ENCODE data around the gene ENTPD5. TPM values are rescaled to one million over a fixed set of nuclear protein-coding genes. Genes with fewer than 3 reads are reported as not detected.

The ENTPD5 gene
- 5.6 TPM for total RNA-seq
- long read RNA-seq, partial matches to known transcripts = 0 of 5 reads
- long read RNA-seq, other reads (novel, unspliced or antisense) = 5 of 5 reads

- DNase-seq (peak; percentile 92), ATAC-seq (ENCODE audit: poor library complexity) (peak; percentile 99)
- intact Hi-C loops (cut with DNase I) = no loop called here
Observed at GRCh38 chr14:74018586-74019407, at the start of gene ENTPD5, which contains the start of gene BBOF1. TSS of gene ENTPD5 (minus strand) at chr14:74019288. CDS start at chr14:73988102, 31,186 bp downstream. TSS of gene BBOF1 (plus strand) at chr14:74019349. CDS start at chr14:74019479, 130 bp downstream.

- DNase-seq (no peak), ATAC-seq (ENCODE audit: poor library complexity) (no peak)
- intact Hi-C loops (cut with DNase I) = no loop called here
Observed at GRCh38 chr14:74065746-74066575, 46.9 kb upstream of the ENTPD5 start.

GRCh38 chr14:74064883-74065282 lies 45.8 kb upstream of the ENTPD5 start:
- ATAC-seq (ENCODE audit: poor library complexity) (no peak), DNase-seq (no peak)
- intact Hi-C loops (cut with DNase I) = no loop called here

GRCh38 chr14:74064426-74064825 lies 45.3 kb upstream of the ENTPD5 start:
- DNase-seq (no peak), ATAC-seq (ENCODE audit: poor library complexity) (no peak)
- intact Hi-C loops (cut with DNase I) = no loop called here

- ATAC-seq (ENCODE audit: poor library complexity) (no peak), DNase-seq (no peak)
- intact Hi-C loops (cut with DNase I) = no loop called here
Observed at GRCh38 chr14:74062809-74063150, 43.7 kb upstream of the ENTPD5 start.

- no peak for ATAC-seq (ENCODE audit: poor library complexity)
- DNase-seq = no peak
- intact Hi-C loops (cut with DNase I) = no loop called here
Observed at GRCh38 chr14:74049876-74050495, 30.9 kb upstream of the ENTPD5 start.

- DNase-seq (no peak), ATAC-seq (ENCODE audit: poor library complexity) (no peak)
- intact Hi-C loops (cut with DNase I) = no loop called here
Observed at GRCh38 chr14:74048281-74048680, 29.2 kb upstream of the ENTPD5 start.

GRCh38 chr14:74045522-74045921 lies 26.4 kb upstream of the ENTPD5 start:
- no peak for ATAC-seq (ENCODE audit: poor library complexity)
- intact Hi-C loops (cut with DNase I) = no loop called here
- DNase-seq = no peak

GRCh38 chr14:74042296-74042695 lies 23.2 kb upstream of the ENTPD5 start:
- no peak for DNase-seq
- intact Hi-C loops (cut with DNase I) = no loop called here
- ATAC-seq (ENCODE audit: poor library complexity) = no peak

- intact Hi-C loops (cut with DNase I) = no loop called here
- ATAC-seq (ENCODE audit: poor library complexity) (no peak), DNase-seq (no peak)
Observed at GRCh38 chr14:74038020-74038859, 19.2 kb upstream of the ENTPD5 start.

GRCh38 chr14:74035556-74035955 lies 16.5 kb upstream of the ENTPD5 start:
- no peak for DNase-seq
- no peak for ATAC-seq (ENCODE audit: poor library complexity)
- intact Hi-C loops (cut with DNase I) = no loop called here

- intact Hi-C loops (cut with DNase I) = no loop called here
- DNase-seq = no peak
- ATAC-seq (ENCODE audit: poor library complexity) = no peak
Observed at GRCh38 chr14:74034572-74034971, 15.5 kb upstream of the ENTPD5 start.

- ATAC-seq (ENCODE audit: poor library complexity) = no peak
- intact Hi-C loops (cut with DNase I) = no loop called here
Observed at GRCh38 chr14:74029136-74029535, 10.0 kb upstream of the ENTPD5 start.

GRCh38 chr14:74022346-74022745 lies 3.3 kb upstream of the ENTPD5 start:
- DNase-seq (no peak), ATAC-seq (ENCODE audit: poor library complexity) (no peak)
- intact Hi-C loops (cut with DNase I) = no loop called here

More at GRCh38 chr14:74029136-74029535, 10.0 kb upstream of the ENTPD5 start:
- no peak for DNase-seq

- DNase-seq (no peak), ATAC-seq (ENCODE audit: poor library complexity) (no peak)
- intact Hi-C loops (cut with DNase I) = no loop called here
Observed at GRCh38 chr14:74019408-74020137, 485 bp upstream of the ENTPD5 start.

GRCh38 chr14:74018174-74018585 lies 908 bp downstream of the ENTPD5 start:
- intact Hi-C loops (cut with DNase I) = no loop called here
- ATAC-seq (ENCODE audit: poor library complexity) (peak; percentile 12), DNase-seq (no peak)

- ATAC-seq (ENCODE audit: poor library complexity) = no peak
- DNase-seq = no peak
- intact Hi-C loops (cut with DNase I) = no loop called here
Observed at GRCh38 chr14:74015963-74016362, 3.1 kb downstream of the ENTPD5 start.

GRCh38 chr14:74015176-74015575 lies 3.9 kb downstream of the ENTPD5 start:
- DNase-seq (no peak), ATAC-seq (ENCODE audit: poor library complexity) (no peak)
- intact Hi-C loops (cut with DNase I) = no loop called here

All from Right ventricle myocardium superior (tissue), 1 donor.